GM23338 (cell line): Measurements from ENCODE around the gene STARD13. TPM values are rescaled to one million over a fixed set of nuclear protein-coding genes. Genes with fewer than 3 reads are reported as not detected.

ENCODE experiments used
- ATAC-seq: fragments of 200-7000 bp; cut with Tn5 transposase; 3 replicates; pipeline ENCODE4 v1.9.1; 2020
- DNase-seq: peaks from one replicate; pipeline ENCODE4 v3.0.0-alpha.2; 2015; ENCODE audit warnings: low spot score
- H2AFZ ChIP-seq: fragments of 200-600 bp; sonication (generic); 2 replicates; pipeline ENCODE4 v1.8.0; 2016; ENCODE audit warnings: antibody characterized with exemption, mild to moderate bottlenecking, moderate library complexity
- H3F3A ChIP-seq: fragments of 200-600 bp; sonication (generic); replicated peaks from 2 replicates; pipeline ENCODE4 v1.8.0; 2017; ENCODE audit warnings: antibody characterized with exemption, mixed run types, low read depth
- H3K27ac ChIP-seq: fragments of 200-600 bp; sonication (generic); 2 replicates; pipeline ENCODE4 v1.6.1; 2016; ENCODE audit warnings: low read depth
- H3K27me3 ChIP-seq: fragments of 200-600 bp; sonication (generic); 2 replicates; pipeline ENCODE4 v1.8.0; 2016; ENCODE audit warnings: mild to moderate bottlenecking, mixed run types, moderate library complexity; ENCODE audit not compliant: insufficient read depth
- H3K36me3 ChIP-seq: fragments of 200-600 bp; sonication (generic); 2 replicates; pipeline ENCODE4 v1.8.0; 2016; ENCODE audit warnings: mild to moderate bottlenecking; ENCODE audit not compliant: insufficient read depth
- H3K4me1 ChIP-seq: fragments of 200-600 bp; sonication (generic); 2 replicates; pipeline ENCODE4 v1.8.0; 2016; ENCODE audit warnings: mild to moderate bottlenecking, moderate library complexity; ENCODE audit not compliant: insufficient read depth
- H3K4me2 ChIP-seq: fragments of 200-600 bp; sonication (generic); 2 replicates; pipeline ENCODE4 v1.7.1; 2017; ENCODE audit warnings: mixed run types
- H3K4me3 ChIP-seq: fragments of 200-600 bp; sonication (generic); 2 replicates; pipeline ENCODE4 v1.6.1; 2016; ENCODE audit warnings: mixed run types
- H3K79me2 ChIP-seq: fragments of 200-600 bp; sonication (generic); replicated peaks from 2 replicates; pipeline ENCODE4 v1.8.0; 2017; ENCODE audit warnings: mild to moderate bottlenecking; ENCODE audit not compliant: insufficient read depth
- H3K9me2 ChIP-seq: fragments of 200-600 bp; sonication (generic); 2 replicates; pipeline ENCODE4 v1.8.0; 2017; ENCODE audit not compliant: insufficient read depth
- H4K20me1 ChIP-seq: fragments of 200-600 bp; sonication (generic); replicated peaks from 2 replicates; pipeline ENCODE4 v1.8.0; 2017; ENCODE audit warnings: mild to moderate bottlenecking; ENCODE audit not compliant: insufficient read depth
- H3K27ac Mint-ChIP-seq: 2 replicates; pipeline ENCODE4 v1.8.0; 2020; ENCODE audit warnings: inconsistent platforms, mild to moderate bottlenecking, moderate library complexity, mixed read lengths
- H3K27me3 Mint-ChIP-seq: 3 replicates; pipeline ENCODE4 v1.8.0; 2022; ENCODE audit warnings: low read depth, mild to moderate bottlenecking, moderate library complexity, mixed read lengths, inconsistent platforms; ENCODE audit not compliant: insufficient read depth, poor library complexity
- H3K36me3 Mint-ChIP-seq: 3 replicates; pipeline ENCODE4 v1.8.0; 2021; ENCODE audit warnings: low read depth, mild to moderate bottlenecking, inconsistent platforms, moderate library complexity, mixed read lengths
- H3K4me1 Mint-ChIP-seq: 3 replicates; pipeline ENCODE4 v1.8.0; 2020; ENCODE audit warnings: mild to moderate bottlenecking, inconsistent platforms, mixed read lengths
- H3K4me3 Mint-ChIP-seq: 3 replicates; pipeline ENCODE4 v1.8.0; 2021; ENCODE audit warnings: moderate library complexity, mild to moderate bottlenecking, inconsistent platforms, mixed read lengths
- H3K9me3 Mint-ChIP-seq: 3 replicates; pipeline ENCODE4 v1.8.0; 2020; ENCODE audit warnings: moderate library complexity, mild to moderate bottlenecking, inconsistent platforms, mixed read lengths
- CREB1 ChIP-seq: fragments of 250-450 bp; sonication (Bioruptor Pico); IDR thresholded peaks from 2 replicates; pipeline ENCODE4 v1.5.0; 2020; ENCODE audit warnings: low read depth, mild to moderate bottlenecking, moderate library complexity
- CTCF ChIP-seq, 2 experiments: fragments of 200-600 bp in 1 of 2; sonication (generic) in 1 of 2; conservative IDR thresholded peaks; 2 replicates each; pipeline versions ENCODE4 v1.5.1 to v1.6.1; 2016 to 2017; ENCODE audit warnings: antibody characterized with exemption in 2 of 2, low read depth in 2 of 2, mild to moderate bottlenecking in 2 of 2, moderate library complexity in 1 of 2
- ETS1 ChIP-seq: IDR thresholded peaks from 2 replicates; pipeline ENCODE4 v1.6.1; 2016; ENCODE audit warnings: antibody characterized with exemption
- EZH2 ChIP-seq: fragments of 200-600 bp; sonication (generic); IDR thresholded peaks from one replicate; pipeline ENCODE4 v1.8.0; 2017; ENCODE audit warnings: antibody characterized with exemption, mild to moderate bottlenecking, low read depth; ENCODE audit not compliant: unreplicated experiment
- EZH2phosphoT487 ChIP-seq: fragments of 200-600 bp; sonication (generic); IDR thresholded peaks from one replicate; pipeline ENCODE4 v1.8.1; 2018; ENCODE audit warnings: antibody characterized with exemption; ENCODE audit not compliant: unreplicated experiment
- NANOG ChIP-seq: IDR thresholded peaks from 2 replicates; pipeline ENCODE4 v1.6.1; 2016; ENCODE audit warnings: antibody characterized with exemption, borderline replicate concordance
- POLR2AphosphoS5 ChIP-seq: IDR thresholded peaks from 2 replicates; pipeline ENCODE4 v1.6.1; 2016; ENCODE audit warnings: antibody characterized with exemption, low read depth
- REST ChIP-seq: IDR thresholded peaks from one replicate; pipeline ENCODE4 v1.6.1; 2018; ENCODE audit warnings: antibody characterized with exemption; ENCODE audit not compliant: unreplicated experiment
- ZNF114 ChIP-seq: fragments of 250-450 bp; sonication (Bioruptor Pico); IDR thresholded peaks from 2 replicates; pipeline ENCODE4 v1.5.0; 2020; ENCODE audit warnings: mild to moderate bottlenecking, moderate library complexity
- ZNF331 ChIP-seq: fragments of 250-450 bp; sonication (Bioruptor Pico); IDR thresholded peaks from 2 replicates; pipeline ENCODE4 v1.5.0; 2020; ENCODE audit warnings: low read depth, mild to moderate bottlenecking, moderate library complexity
- polyA plus RNA-seq: library from polyadenylated mRNA; unstranded; fragments of >200 nt; fragmentation: Nextera tagmentation; extraction: Ambion mirVana; gene quantifications from 2 replicates; pipeline ENCODE4 v1.2.1, GENCODE V29; 2016
- total RNA-seq: library from RNA; depleted of rRNA; stranded (reverse); fragments of >200 nt; shearing (Covaris generic); gene quantifications from 2 replicates; pipeline ENCODE4 v1.2.3, GENCODE V29; 2014

STARD13 gene
- total and polyA plus RNA-seq, 2 experiments from 2014 or later, result 3.2 to 5.2 TPM

GRCh38 chr13:33229446-33230177 lies 55.9 kb downstream of the STARD13 start:
- DNase-seq, result no peak
- no peak overlapping the region for H3K4me3 ChIP-seq

More at GRCh38 chr13:33229446-33230177, 55.9 kb downstream of the STARD13 start:
- Mint-ChIP-seq H3K9me3 (peaks cover 17% of the 10 kb centered on the region), H3K27ac (no peak overlapping the region), H3K4me1 (peaks cover 32% of the 10 kb centered on the region), H3K4me3 (no peak overlapping the region), H3K36me3 (peaks cover 20% of the 10 kb centered on the region), H3K27me3 (peaks cover 2% of the 10 kb centered on the region)
- Histone ChIP-seq H3K36me3 (no peaks in the 10 kb centered on the region), H3K27ac (peak overlapping the region; percentile 64; the same call in 1 of the 2 replicates), H3K9me2 (0 out of 2 replicates have a peak, but pooled peaks cover 4% of the 10 kb centered on the region), H2AFZ (no peak overlapping the region), H3F3A (no peaks in the 10 kb centered on the region), H3K79me2 (no peaks in the 10 kb centered on the region), H3K27me3 (no peaks in the 10 kb centered on the region), H3K4me1 (peaks cover 22% of the 10 kb centered on the region), H3K4me2 (no peak overlapping the region), H4K20me1 (no peaks in the 10 kb centered on the region)
- TF ChIP-seq EZH2phosphoT487 (no peak), CTCF (conservative IDR thresholded peaks at IDR 0.05; ENCODE audit: low read depth in 2 of 2) (no peak), NANOG (no peak), ZNF114 (CRISPR knock-in tag) (no peak), CREB1 (no peak), EZH2 (no peak), ETS1 (no peak), REST (no peak), POLR2AphosphoS5 (no peak), ZNF331 (CRISPR knock-in tag) (no peak)
- peak; percentile 23; the same call in 1 of the 3 replicates for ATAC-seq
